GM18511 (cell line): ENCODE data around the gene FAM124A.
"Not testable (repeated sequence)": the region's sequence is repeated elsewhere in the genome, so short reads cannot be mapped to it uniquely, and the experiment has no call there.

Source experiments
- ATAC-seq: cut with Tn5 transposase; IDR thresholded peaks from one replicate; pipeline ENCODE4 v1.9.1; 2021; ENCODE audit warnings: mild to moderate bottlenecking, moderate library complexity; ENCODE audit not compliant: unreplicated experiment

Gene FAM124A

DNA sequence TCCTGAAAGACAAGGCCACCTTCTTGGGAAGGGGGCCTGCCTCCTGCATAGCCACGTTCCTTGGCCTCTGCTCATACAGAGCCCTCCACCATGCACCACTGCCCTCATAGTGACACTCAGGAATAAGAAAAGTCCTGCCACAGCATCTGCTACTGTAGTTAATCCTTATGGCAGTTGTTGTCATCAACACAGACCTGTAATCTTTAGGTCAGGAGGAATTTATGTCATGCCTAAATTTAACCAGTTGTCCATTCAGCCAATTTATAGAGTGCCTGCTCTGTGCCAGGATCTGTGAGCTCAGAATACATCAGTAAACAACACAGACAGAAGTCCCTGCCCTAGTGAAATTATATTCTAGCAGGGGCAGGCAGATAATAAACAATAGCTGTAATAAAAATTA is 44.4 kb downstream of the FAM124A start:
- ATAC-seq, result no peak

DNA sequence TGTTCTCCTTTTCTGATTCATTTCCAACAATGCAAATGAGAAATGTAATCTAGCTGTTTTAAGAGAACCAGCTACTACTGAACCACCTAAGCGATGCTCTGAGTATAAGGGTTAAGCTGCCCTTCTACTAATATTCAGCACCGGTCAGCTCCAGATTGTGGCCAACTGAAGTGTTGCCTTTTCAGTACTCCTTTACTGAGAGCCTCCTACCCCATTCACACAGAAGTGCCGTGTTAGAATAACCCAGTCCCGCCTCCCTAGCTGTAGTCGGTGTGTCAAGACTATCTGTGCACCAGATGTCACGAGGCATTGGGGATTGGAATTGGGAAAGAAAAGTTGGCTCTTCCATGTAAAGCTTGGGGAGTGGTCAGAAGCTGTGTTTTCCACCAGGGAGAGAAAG is 45.4 kb downstream of the FAM124A start:
- ATAC-seq, result no peak

DNA sequence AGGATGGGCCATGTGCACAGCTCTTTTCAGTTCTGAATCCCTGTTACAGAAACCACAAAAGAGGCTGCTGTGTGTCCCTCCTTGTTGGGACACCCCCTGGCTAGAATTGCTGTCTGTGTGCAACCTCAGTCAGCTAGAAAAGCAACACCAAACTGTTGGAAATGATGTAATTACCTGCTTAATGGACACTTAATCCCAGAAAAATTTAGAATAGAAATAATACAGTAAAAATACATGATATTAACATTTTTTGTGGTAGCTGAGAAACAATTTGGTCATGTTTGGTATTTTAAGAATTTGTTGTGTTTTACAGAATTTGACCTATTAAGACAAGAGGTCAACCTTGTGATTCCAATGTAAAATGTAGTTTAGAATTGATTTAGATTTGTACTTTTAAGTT is 46.8 kb downstream of the FAM124A start:
- ATAC-seq, result no peak

DNA sequence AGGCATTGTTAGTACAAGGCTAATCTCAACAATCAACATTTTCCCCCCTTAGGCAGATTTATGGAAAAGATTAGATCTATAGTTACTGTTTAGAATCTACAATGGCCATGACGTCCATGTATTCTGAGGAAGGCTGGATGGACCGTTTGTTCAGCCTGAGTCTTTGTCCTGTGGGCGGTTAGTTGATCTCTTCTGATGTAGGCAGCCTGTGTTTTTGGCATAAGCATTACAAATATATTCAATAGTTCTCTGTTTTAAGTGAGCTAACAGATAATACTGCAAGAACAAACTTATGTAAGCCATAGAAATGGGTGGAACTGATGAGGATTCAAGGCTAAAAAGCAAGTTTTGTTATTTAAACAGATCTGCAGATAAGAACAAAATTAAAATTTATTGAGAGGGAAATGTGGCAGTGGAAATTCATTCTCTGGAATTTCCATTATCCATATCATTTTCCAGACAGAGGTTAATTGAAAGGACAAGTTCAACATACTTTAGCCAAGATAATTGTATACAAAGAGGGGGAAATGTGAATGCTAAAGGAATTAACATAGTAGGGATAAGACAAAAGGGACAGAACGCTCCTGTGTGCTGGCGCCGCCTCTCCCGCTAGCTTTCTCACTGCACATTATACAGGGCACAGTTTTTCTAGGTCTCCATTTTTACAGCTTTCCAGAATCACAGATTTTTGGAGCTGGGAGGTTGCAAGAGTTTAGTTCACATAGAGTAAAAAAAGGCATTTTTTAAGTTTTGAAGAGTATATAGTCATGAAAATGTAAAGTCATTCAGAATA is 48.6 kb downstream of the FAM124A start:
- no peak for ATAC-seq

DNA sequence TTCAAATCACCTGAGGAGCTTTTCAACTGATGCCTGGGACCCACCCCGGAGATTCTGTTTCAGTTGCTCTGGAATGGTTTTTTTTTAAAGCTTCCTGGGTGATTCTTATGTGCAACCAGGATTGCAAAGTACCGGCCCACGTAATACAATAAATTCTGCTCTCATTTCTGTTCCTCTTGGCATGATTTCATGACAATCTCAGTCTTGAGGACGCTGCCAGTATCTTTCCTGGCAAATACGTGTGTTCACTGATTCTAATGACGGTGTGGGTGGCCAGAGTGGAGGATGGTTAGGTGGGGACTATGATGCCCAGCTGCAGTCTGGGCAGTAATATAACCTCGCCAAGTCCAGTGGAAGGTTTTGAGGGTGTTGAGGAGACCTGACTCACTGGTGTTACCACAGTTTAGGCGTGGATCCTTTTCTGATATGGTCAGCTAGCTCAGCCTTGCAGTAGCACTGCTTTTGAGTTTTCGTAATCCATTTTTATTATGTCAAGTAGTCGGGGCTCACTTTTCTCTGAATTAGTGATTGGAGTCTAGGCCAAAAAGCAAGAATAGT is 49.4 kb downstream of the FAM124A start:
- no peak for ATAC-seq

DNA sequence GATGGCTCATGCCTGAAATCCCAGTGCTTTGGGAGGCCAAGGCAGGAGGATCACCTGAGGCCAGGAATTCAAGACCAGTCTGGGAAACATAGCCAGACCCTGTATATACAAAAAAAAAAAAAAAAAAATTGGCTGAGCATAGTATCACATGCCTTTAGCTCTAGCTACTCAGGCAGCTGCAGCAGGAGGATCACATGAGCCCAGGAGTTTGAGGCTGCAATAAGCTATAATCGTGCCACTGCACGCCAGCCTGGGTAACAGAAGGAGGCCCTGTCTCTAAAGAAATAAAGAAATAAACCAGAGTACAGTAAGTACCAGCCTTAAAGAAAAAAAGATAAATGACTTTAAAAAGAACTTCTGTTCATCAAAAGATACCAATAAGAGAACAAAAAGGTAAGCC is 52.9 kb downstream of the FAM124A start:
- ATAC-seq, result no peak

DNA sequence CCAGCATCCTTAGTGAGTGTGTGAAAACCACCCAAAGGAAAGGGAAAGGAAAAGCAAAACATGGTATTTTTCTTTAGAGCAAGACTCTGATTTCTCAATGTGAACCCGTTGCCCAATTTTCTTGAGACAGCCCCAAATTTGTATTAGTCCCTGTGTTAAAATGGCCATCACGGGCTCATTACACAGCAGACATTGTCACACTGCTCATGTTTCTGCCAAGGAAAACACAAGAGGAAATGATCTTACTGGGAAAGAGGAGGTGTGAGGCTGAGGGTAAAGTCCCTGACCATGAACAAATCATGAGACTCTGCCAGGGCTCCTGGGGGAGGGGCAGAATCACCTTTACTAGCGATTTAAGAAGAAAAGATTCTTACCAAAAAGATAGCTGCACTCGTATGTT is 54.4 kb downstream of the FAM124A start:
- no peak for ATAC-seq

DNA sequence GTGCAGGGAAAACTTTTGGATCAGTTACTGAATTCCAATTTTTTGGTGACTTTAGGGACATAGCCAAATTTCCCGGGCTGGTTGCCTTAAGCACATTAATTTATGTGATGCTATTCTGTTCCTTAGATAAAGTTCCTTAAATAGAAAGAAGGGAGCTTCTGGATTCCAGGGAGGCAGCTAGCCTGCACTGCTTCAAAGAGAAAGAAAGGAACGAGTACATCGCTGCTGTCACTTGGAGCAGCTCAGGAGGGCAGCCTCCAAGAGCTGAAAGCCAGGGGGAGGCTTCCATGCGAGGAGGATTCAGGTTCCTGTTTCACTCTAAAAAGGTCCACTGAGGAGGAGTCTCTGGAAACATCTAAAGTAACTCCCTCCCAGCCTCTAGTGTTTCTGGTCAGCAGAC is 55.7 kb downstream of the FAM124A start:
- no peak for ATAC-seq

DNA sequence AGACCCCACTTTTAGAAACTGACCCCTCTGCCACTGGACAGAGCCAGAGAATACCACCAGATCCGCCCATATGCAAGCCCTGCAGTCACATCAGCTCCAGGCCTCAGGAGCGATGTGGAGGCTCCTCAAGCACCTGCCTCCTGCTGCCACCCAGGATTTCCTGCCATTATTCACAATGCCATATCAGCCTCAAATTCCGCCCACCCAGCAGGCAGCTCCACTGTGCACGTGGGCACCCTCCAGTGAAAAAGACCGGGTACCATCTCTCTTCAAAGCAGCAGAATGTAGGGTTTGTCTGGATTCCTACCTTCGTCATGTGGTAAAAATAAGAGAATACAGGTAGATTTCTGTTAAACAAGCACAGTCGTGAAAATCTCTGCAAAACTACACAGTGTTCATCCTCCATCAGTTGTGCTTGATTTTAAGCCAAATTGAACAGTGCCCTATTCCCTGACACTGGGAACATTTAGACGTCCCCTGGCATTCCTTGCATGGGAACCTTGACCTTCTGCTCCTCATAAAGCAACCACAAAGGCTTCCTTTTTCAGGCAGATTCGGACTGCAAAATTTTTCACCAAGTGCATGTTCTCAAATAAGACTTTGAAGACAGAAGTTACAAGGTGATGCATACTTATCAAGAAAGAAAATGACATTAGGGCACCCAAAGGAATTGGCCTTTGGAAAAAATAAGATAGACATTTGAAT is 56.4 kb downstream of the FAM124A start:
- ATAC-seq, result no peak

DNA sequence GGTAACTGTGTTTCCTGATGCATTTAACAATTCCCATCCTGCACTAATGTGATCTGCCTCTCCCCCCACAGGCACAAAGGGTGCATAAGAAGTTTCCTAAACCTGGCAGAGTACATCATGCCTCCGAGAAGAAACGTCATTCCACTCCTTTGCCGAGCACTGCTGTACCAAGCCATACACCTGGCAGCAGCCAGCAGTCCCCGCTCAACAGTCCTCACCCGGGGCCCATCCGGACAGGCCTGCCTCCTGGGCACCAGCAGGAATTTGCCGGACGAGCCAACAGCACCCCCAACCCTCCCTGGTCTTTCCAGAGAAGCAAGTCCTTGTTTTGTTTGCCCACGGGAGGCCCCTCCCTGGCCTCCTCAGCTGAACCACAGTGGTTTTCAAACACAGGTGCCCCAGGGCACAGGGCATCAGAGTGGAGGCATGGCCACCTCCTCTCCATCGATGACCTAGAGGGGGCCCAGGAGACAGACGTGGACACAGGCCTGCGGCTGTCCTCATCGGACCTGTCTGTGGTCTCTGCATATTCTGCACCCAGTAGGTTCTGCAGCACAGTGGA is 58.3 kb downstream of the FAM124A start:
- ATAC-seq, result no peak

DNA sequence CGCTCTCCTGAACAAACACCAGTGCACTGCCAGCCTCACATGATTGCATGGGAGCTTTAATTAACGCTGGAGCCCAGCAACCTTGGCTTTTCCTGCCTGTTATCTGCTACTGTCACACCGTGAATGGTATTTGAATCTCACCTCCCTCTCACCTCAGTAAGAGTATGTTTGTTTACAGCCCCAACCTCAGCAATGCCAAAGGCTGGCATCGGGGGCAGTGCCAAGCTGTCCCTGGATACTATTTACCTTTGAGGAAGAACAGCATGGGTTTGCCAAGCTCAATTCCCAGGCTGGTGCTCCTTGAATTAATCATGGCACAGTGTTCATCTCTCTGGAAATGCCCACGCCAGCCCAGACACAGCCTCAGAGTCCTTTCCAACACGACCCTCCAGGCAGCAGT is 60.1 kb downstream of the FAM124A start:
- no peak for ATAC-seq

DNA sequence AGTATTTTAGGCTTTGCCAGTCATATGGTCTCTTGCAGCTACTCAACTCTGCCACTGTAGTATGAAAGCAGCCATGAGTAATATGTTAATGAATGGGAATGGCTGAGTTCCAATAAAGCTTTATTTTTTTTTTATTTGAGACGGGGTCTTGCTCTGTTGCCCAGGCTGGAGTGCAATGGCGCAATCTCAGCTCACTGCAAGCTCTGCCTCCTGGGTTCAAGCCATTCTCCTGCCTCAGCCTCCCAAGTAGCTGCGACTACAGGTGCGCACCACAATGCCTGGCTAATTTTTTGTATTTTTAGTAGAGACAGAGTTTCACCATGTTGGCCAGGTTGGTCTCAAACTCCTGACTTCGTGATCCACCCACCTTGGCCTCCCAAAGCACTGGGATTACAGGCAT is 60.7 kb downstream of the FAM124A start:
- ATAC-seq, result not testable (repeated sequence)

DNA sequence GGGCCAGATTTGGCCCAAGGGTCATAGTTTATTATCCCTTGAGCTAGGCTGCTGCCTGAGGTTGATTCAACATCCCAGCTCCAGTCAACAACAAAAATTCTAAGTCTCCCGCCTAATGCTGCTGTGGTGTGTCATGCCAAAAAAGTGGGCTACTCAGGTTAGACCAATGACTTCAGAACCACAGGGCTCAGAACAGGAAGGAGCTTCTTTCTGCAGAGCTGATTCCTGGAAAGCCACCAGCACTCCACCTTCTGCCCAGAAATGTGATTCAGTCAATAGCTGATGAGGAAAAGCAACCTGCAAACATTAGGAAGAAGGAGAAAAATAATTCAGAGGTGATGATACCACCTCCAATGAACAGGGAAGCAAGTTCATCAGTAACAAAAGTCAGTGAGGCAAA is 61.2 kb downstream of the FAM124A start:
- no peak for ATAC-seq

DNA sequence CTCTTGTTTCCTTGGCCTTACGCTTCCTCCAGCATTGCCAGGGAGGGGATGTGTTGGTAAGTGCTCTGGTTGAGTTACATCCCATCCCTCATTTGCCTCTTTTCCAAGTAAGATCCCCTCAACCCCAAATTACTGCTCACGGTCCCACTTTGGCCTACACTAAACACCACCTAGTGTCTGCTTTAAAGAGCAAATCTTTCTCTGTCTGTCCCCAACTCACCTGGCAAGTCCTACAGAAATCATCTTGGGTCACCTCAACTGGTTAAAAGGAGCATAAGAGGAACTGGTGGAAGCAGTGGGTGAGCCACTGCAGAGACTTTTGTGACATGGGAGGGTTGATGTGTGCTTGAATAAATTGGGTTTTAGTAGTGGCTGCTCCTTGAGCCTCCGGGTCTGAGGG is 62.1 kb downstream of the FAM124A start:
- ATAC-seq, result no peak

DNA sequence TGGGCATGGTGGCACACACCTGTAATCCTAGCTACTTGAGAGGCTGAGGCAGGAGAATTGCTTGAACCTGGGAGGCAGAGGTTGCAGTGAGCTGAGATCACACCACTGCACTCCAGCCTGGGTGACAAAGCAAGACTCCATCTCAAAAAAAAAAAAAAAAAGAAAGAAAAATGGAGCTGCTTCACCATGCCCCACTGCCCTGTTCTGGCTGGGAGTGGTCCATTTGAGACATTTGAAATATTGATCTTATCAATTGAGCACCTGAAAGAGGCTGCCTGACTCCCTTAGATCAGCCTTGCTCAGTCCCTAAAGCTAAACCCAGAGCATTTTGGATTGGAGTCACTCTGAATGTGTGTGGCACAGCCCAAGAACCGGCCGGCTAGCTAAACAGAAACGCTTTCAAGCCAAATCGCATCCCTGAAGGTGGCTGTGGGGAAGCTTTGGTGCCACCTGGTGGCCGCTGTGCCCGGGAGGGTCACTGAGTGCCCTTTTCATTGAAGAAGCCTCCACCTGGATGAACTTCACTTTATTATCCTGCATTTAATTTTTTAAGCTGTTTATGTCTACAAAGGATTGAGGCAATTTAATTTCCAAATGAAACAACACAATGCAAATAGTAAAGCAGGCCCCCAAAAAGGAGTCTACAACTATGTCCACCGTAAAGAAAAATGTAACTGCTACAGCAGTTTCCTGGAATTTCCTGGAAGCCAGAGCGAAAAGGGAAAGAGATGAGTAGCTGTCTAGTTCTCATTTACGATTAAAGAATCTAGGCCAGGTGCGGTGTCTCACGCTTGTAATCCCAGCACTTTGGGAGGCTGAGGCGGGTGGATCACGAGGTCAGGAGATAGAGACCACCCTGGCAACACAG is 64.2 kb downstream of the FAM124A start:
- no peak for ATAC-seq

DNA sequence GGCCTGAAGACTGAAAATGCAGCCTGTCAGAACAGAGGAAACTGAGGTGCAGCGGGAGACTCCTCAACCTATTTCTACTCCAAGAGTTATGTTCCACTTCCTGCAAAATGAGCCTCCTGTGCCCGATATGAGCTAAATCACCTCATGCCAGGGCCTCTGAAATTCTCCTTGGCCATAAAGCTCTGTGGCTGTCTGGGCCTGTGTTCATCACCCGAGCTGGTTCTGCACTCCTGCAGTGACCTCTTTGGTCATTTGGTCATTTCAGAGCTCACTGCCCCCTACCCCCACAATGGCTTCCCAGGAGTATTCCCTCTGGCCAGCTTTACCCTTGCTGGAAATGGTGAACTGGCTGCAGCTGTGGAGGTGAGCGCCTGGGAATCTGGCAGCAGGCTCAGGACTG is 65.6 kb downstream of the FAM124A start:
- no peak for ATAC-seq

DNA sequence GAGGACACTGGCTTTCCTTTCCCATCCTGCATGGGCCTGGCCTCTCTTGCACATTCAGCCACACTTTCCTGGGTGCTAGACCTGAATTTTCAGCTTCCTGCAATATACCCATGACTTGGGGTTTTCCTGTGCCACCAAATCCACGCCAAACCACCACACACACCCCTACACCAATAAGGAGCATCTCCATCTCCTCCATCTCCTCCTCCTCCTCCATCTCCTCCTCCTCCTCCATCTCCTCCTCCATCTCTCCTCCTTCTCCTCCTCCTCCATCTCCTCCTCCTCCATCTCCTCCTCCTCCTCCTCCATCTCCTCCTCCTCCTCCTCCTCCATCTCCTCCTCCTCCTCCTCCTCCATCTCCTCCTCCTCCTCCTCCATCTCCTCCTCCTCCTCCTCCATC is 66.1 kb downstream of the FAM124A start:
- not testable (repeated sequence) for ATAC-seq

DNA sequence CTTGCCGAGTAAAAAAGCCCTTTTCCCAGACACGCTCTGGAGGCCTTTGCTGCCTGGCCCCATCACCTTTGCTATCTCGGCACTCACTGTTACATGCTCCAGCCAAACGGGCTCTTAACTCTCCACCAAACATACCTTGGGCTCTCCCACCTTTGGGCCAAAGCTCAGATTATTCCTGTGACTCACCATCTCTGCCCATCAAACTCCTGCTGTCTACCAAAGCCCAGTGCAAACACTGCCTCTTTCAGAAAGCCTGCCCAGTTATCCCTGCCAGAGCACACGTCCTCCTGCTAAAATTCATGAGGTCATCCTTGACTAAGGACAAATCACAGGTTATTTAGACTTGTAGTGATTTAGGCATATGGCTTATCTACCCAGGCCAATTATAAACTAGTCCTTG is 69.1 kb downstream of the FAM124A start:
- no peak for ATAC-seq

DNA sequence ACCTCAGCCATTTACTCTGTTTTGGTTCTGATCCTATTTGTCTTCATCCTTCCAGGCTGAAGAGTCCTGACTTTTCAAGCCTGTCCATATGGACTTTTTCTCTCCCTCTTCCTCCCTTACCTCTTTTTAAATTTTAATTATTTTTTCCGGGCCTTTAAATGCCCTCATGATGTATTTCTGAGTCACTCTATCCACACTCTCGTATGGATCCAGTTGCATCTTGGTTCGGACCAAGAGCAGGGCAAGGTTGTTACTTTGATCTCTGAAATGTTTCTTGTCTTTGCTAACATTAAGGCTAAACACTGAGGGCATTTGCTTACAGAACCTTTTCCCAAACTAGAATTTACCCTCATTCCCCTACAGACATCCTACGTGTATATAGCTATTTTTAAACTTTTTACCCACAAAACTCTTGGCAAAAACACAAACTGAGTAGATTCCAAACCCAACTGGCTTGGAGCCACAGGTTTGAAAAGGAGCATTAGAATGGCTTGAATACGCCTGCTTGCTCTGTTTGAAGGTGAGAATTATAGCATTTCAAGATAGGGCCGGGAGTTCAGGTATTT is 69.9 kb downstream of the FAM124A start:
- ATAC-seq, result no peak

DNA sequence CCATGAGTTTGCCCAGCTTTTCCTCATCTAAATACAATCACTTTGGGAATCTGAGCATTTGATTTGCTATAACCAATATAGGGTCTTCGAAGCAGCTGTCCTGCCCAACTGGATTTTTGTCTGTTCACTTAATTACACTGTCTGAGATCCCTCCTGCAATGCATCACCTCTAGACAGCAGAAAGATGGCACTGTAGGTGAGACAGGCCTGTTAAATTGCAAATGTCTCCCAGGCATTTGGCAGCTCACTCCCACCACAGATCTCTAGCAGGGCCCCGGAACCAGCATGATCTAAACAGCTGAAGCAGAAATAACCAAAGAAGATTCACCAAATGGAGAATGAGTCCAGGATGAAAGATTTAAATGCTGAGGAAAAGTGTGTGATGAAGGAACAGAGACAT is 75.4 kb downstream of the FAM124A start:
- no peak for ATAC-seq

DNA sequence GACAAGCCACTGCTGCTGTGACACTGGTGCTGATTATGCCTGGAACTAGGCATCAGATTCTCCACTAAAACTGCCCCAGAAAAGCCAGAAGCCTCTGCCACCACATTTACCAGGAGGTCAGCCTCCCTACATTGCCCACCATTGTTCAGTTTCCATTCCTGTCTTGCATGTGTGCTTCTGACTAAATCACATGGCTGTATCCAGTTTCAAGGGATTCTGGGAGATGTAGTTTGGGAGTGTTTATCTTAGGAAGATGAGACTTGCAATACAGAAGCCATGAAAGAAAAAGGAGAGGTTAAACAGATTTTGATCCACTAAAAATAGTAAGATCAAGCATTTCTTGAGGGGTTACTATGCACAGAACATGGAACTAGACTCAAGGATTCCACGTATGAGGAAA is 76.6 kb downstream of the FAM124A start:
- no peak for ATAC-seq
